Right lung (tissue), 5 donors: ENCODE results near the gene KBTBD12. TPM values are rescaled to one million over a fixed set of nuclear protein-coding genes. Genes with fewer than 3 reads are reported as not detected.

ENCODE experiments used
- DNase-seq, 2 donors: peaks; one replicate each; pipeline ENCODE4 v3.0.0-alpha.2; 2013
- polyA plus RNA-seq, 5 donors: library from polyadenylated mRNA; unstranded; fragments of 120-200 nt; gene quantifications; one replicate each; pipeline versions ENCODE4 v1.2.1 to v1.2.3, GENCODE V29; 2013; ENCODE audit warnings: inconsistent platforms in 1 of 5, low replicate concordance in 1 of 5; ENCODE audit not compliant: insufficient read length in 5 of 5, insufficient read depth in 1 of 5

KBTBD12 gene
- polyA plus RNA-seq, 5 donors, result 1.2 to 2.1 (median 1.4) TPM

- DNase-seq, result no peak
These were observed 38.3 kb downstream of the KBTBD12 start for GRCh38 chr3:127953091-127954035.

GRCh38 chr3:127954640-127955039 is 39.6 kb downstream of the KBTBD12 start:
- no peak for DNase-seq

- DNase-seq, result no peak
These were observed 40.7 kb downstream of the KBTBD12 start for GRCh38 chr3:127955728-127956127.

GRCh38 chr3:127959041-127959440 is 44.0 kb downstream of the KBTBD12 start:
- no peak for DNase-seq

DNA sequence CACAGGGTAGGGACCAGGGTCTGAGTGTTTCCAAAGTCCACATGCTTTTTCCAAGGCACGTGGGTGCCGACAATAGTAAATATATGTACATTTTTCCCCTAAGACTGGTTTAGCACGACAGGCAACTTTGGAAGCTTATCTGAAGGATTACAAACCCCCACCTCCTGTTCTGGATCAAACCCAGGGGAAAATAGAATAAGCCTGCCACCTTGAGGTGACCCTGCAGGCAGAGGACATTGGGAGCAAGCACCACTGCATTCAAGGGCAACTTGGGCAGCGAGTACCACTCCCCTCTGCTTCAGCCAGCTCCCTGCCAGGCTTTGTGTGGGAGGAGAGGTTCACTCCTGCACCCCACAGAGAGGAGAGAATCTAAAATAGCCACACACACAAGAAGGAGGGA is 44.8 kb downstream of the KBTBD12 start:
- peak; percentile 51 to 53 for DNase-seq

- no peak for DNase-seq
These were observed 45.5 kb downstream of the KBTBD12 start for GRCh38 chr3:127960421-127960965.

DNA sequence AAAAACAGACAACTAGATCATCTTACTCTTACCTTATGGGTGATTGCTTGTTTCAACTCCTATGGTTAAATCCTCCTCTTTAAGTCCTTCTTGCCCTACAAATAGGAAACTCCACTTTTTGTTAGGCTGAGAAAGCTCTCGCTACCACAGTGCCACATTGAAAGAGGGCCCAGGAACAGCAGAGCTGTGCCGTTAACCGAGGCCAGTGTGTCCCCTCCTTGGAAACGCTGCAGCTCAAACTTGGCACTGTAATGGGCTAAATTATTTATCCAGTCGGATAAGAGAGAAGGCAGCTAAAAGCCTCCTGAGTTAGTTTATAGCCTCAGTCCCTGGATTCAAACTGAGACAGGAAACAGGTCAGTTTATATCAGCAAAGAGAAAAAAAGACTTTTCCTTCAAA is 46.1 kb downstream of the KBTBD12 start:
- DNase-seq, result no peak

DNA sequence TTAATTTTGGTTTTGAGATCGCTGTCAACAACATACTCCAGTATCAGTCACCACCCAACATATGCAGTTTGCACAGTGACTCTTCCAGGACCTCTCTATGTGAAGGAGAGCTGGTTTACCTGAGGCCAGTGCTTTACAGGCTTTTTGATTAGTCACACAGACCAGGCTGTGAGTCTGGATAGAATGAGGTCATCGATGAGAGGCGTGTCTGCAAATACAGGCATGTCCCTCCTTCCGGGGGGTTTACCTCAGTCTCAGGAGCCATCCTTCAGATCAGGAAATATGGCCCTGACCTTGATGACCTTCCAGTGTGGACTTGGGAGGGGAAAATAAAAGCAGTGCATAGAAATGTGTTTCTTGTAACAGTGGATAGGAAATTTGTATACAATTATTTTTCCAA is 46.9 kb downstream of the KBTBD12 start:
- no peak for DNase-seq

- DNase-seq, result no peak
These were observed 47.9 kb downstream of the KBTBD12 start for GRCh38 chr3:127962937-127963336.

DNA sequence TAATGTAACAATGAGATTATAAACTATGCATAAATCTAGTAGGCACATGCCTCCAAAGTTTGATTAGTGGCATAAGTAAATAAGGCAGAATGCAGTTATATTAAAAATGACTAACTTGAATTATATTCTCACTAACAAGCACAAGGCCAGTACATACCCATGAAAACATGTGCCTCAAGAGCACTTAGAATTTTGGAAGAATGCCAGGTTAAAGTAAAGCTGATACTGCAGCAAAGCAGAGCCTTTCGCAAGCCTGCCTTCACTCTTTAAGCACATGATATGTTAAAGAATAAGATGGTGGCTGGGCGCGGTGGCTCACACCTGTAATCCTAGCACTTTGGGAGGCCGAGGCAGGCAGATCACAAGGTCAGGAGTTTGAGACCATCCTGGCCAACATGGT is 49.0 kb downstream of the KBTBD12 start:
- peak; percentile 70 to 76 for DNase-seq

- no peak for DNase-seq
These were observed 49.8 kb downstream of the KBTBD12 start for GRCh38 chr3:127964816-127965215.

- DNase-seq, result no peak
These were observed 52.3 kb downstream of the KBTBD12 start for GRCh38 chr3:127967316-127967715.

GRCh38 chr3:127970966-127971592 is 56.0 kb downstream of the KBTBD12 start:
- no peak for DNase-seq

GRCh38 chr3:127974226-127974625 is 59.2 kb downstream of the KBTBD12 start:
- DNase-seq, result no peak

DNA sequence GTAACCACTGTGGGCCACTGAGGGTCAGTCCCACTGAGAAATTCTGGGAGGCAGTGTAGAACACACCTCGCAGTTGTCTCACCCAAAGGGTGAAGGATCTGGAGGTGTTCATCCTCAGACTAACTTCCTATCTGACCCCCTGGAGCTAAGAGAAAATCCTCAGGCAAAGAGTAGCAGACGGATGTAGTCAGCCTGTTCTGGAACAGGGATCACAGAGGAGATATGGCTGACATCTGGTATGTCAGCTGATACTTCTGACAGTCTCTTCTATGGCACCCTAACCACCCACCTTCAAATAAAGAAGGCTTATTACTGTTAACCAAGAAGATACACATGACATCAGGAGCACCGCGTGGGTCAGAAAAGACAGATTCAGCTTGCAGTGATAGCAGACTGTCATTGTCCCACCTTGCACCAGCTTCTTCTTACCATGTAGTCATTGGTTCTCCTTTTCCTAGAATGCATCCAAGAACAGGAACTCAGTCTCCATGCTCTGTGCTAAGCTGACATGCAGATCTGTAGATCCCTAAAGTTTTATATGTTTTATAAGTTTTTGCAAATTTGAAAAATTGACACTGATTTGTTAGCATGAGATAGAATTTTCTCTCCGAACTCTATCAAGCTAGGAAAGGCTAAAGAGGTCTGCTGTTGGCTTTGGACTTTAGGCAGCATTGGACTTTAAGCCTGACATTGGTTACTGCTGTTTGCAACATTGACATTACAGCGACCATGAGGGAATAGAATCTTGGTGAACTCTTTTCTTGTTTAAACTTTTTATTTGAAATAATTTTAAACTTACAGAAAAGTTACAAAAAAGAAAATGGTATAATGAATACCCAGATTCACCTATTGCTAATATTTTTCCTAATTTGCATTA is 60.4 kb downstream of the KBTBD12 start:
- no peak for DNase-seq

GRCh38 chr3:127978636-127979035 is 63.6 kb downstream of the KBTBD12 start:
- no peak for DNase-seq

DNA sequence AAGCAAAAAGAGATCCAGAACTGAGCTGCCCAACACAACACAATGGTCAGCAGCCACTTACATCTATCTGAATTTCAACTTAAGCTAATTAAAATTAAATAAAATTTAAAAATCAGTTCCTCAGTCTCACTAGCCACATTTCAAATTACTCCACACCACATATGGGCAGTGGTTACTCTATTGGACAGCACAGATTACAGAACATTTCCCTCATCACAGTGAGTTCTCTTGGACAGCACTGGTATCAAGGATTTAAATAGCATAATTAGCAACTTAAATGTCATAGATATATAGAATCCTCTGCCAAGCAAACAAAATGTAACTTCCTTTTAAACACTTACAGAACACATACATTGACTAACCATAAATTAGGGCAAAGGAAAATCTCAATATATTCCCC is 64.4 kb downstream of the KBTBD12 start:
- no peak for DNase-seq

GRCh38 chr3:127981097-127981496 is 66.1 kb downstream of the KBTBD12 start:
- DNase-seq, result no peak

DNA sequence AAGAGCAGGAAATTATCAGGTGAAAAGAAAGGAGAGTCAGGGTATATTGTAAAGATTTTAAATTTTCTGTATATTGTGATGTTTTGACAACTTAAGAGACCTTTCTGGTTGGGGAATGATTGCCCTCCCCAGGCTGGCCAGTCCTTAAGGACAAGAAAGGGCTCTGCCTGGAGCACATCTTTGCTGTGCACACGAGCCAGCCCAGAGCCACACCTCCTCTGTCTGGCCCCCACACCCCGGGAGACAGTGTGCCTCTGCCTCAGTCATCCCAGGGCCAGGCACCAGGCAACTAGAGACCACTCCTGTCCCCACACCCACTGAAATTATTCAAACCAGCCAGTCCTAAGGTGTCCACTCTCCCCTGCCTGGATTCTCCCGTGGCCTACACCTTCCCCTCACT is 67.1 kb downstream of the KBTBD12 start:
- no peak for DNase-seq

DNA sequence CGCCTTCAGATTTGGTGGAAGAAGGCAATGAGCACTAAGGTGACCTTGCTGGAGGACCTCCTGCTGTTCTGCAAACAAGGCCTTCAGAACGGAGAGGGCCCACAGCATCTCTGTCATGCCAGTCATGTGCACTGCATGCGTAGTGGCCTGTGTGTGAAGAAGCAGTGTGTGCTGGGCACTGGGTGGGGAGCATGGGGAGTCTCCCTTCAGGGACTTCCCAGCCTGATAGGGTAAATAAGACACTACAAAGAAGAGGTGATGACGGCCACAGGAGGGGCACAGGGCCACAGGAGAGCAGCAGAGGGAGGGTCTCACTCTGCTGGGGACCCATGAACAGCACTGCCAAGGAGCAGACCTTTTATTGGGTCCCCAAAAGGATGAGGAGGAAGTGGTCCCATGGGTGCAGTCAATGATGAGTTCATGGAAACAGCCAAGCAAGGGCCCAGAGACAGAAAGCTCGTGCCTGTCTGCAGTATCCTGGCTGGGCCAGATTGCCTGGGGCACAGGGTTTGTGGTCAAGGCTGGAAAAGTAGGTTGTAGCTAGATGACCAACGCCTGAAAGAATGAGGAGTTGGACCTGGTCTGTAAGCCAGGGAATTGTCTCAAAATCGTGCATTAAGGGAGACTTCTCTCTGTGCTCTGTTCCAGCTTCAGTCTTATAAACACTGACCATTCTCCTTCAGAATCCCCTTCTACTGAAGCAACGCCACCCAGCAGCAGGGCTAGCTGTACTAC is 69.4 kb downstream of the KBTBD12 start:
- DNase-seq, result no peak

DNA sequence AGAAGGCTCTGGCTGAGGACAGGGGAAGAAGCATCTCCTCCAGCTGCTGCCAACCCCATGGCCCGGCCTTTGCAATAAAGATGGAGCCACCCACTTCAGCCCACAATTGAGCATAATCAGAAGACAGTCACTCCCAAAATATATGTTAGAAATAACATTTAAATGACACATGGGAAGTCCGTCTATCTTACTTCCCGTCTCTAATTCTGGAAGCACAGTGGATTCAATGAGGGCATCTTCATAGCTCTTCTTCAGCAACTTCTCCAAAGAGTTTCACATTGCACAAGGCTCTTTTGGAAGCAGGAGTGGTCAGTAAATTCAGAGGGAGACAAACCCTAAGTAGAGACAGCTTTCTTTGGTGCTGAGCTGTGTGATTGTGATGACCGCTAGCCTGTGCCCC is 70.2 kb downstream of the KBTBD12 start:
- no peak for DNase-seq
